AG04449 (cell line): ENCODE results near the gene NGEF.

ENCODE experiments used
- CTCF ChIA-PET: fragments of 350-600 bp; formaldehyde crosslinking; extraction: SDS; loops from one replicate; lab custom pipeline; 2021; ENCODE audit warnings: antibody characterized with exemption; lab: Yijun Ruan, JAX
- POLR2A ChIA-PET: fragments of 400-600, 350-600 bp; formaldehyde crosslinking; extraction: SDS; loops from one replicate; lab custom pipeline; 2020; ENCODE audit warnings: antibody characterized with exemption, inconsistent platforms; lab: Yijun Ruan, JAX
- DNase-seq: peaks from one replicate; pipeline ENCODE4 v3.0.0-alpha.2; 2010; ENCODE audit warnings: low read depth, low spot score
- H3K4me3 ChIP-seq: 2 replicates; pipeline ENCODE4 v1.5.1; 2011; ENCODE audit warnings: low read depth, mild to moderate bottlenecking, control low read depth, low read length
- TF ChIP-seq, protein P1 (sequence below): IDR thresholded peaks from one replicate; pipeline ENCODE4 v1.5.1; 2011; ENCODE audit warnings: mild to moderate bottlenecking, moderate library complexity, low read length, control low read depth, inconsistent platforms; ENCODE audit not compliant: insufficient read depth; ENCODE audit errors: missing control alignments

Gene NGEF

DNA sequence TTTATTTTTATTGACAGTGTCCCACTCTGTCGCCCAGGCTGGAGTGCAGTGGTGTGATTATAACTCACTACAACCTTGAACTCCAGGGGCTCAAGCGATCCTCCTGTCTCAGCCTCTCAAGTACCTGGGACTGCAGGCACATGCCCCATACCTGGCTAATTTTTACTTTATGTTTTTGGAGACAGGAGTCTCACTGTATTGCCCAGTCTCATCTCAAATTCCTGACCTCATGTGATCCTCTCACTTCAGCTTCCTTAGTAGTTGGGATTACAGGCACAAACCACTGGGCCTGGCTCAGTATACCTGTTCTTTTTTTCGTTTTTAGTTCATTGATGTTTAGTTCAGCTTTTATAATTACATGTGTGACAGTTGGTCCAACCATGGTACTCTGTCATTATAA lies 183.1 kb downstream of the NGEF start:
- TF ChIP-seq, protein P1, sequence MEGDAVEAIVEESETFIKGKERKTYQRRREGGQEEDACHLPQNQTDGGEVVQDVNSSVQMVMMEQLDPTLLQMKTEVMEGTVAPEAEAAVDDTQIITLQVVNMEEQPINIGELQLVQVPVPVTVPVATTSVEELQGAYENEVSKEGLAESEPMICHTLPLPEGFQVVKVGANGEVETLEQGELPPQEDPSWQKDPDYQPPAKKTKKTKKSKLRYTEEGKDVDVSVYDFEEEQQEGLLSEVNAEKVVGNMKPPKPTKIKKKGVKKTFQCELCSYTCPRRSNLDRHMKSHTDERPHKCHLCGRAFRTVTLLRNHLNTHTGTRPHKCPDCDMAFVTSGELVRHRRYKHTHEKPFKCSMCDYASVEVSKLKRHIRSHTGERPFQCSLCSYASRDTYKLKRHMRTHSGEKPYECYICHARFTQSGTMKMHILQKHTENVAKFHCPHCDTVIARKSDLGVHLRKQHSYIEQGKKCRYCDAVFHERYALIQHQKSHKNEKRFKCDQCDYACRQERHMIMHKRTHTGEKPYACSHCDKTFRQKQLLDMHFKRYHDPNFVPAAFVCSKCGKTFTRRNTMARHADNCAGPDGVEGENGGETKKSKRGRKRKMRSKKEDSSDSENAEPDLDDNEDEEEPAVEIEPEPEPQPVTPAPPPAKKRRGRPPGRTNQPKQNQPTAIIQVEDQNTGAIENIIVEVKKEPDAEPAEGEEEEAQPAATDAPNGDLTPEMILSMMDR = no peak
- no peak for DNase-seq
- CTCF ChIA-PET = no interaction called here
- POLR2A ChIA-PET = no interaction called here
- no peak overlapping the region for H3K4me3 ChIP-seq
